GM12873 (cell line): Measurements from ENCODE around the gene COL4A6.

Experiments
- TF ChIP-seq, protein P1 (sequence below): IDR thresholded peaks from 2 replicates; pipeline ENCODE4 v1.5.1; 2012; ENCODE audit warnings: low read depth, mild to moderate bottlenecking, moderate library complexity, low read length, control low read depth; ENCODE audit not compliant: insufficient read depth; ENCODE audit errors: missing control alignments

The COL4A6 gene

DNA sequence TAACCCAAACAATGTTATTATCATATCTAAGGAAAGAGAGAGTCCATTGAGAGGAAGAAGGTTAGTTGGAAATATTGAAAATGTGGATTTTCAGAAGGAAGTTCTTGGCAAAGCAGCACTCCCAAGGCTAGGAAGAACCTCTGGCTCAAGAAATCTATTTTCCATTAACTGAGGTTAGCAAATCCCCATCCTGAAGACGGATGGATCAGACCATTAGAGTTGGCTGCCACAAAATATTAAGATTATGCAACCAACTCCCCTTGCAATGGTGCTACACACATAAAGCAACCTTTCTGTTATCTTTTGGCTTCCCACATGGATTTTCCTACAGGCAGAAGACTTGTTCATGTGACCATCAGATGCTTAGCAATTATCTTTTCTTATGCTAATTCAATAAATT is 96.3 kb downstream of the COL4A6 start:
- TF ChIP-seq, protein P1, sequence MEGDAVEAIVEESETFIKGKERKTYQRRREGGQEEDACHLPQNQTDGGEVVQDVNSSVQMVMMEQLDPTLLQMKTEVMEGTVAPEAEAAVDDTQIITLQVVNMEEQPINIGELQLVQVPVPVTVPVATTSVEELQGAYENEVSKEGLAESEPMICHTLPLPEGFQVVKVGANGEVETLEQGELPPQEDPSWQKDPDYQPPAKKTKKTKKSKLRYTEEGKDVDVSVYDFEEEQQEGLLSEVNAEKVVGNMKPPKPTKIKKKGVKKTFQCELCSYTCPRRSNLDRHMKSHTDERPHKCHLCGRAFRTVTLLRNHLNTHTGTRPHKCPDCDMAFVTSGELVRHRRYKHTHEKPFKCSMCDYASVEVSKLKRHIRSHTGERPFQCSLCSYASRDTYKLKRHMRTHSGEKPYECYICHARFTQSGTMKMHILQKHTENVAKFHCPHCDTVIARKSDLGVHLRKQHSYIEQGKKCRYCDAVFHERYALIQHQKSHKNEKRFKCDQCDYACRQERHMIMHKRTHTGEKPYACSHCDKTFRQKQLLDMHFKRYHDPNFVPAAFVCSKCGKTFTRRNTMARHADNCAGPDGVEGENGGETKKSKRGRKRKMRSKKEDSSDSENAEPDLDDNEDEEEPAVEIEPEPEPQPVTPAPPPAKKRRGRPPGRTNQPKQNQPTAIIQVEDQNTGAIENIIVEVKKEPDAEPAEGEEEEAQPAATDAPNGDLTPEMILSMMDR = no peak

DNA sequence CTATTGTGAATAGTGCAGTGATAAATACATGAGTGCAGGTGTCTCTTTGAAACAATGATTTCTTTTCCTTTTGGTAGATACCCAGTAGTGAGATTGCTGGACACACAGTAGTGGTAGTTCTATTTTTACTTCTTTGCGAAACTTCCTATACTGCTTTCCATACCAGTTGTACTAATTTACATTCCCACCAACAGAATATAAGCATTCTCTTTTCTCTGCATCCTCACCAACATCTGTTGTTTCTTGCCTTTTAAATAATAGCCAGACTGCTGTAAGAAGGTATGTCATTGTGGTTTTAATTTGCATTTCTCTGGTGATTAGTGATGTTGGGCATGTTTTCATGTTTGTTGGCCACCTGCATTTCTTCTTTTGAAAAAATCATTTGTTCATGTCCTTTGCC is 105.9 kb downstream of the COL4A6 start:
- TF ChIP-seq, protein P1 = no peak

DNA sequence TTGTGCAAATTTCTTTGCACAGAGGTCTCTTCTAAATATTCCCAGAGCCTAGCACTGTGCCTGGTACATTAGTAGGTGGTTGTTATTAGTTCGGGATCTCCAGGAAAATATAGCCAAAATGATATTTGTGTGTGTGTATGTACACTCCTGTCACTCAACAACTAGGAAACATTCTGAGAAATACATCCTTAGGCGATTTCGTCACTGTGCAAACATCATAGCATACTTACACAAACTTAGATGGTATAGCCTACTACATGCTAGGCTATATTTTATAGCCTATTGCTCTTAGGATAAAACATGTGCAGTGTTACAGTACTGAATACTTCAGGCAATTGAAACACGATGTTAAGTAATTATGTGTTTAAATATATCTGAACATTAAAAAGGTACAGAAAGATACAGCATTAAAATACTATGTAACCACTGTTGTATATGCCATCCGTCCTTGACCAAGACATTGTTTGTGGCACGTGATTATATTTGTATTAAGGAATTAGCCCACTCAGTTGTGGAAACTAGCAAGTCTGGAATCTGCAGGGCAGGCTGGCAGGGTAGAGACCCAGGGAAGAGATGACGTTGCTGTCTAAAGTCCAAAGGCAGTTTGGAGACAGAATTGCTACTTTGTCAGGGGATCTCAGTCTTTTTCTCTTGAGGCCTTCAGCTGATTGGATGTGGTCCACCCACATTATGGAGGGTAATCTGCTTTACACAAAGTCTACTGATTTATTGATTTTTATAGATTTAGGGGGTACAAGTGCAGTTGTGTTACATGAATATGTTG is 106.9 kb downstream of the COL4A6 start:
- TF ChIP-seq, protein P1 = no peak

DNA sequence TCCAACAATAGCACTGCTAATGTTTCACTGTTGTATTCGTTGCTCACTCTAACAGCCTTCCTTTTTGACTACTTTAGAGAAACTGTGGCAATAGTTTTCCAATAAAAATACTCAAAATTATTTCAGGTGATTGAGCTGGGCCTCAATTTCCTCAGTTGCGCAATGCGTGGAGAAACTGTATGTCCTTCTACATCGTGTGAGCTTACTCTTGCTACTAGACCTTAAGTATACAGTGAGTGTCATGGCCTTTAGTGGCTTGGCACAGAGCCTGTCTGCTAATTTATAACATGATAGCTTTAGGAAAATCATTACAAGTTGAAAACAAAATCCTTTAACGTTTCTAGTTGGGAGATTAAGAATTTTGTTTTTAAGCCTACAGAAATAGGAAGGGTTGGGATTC is 114.5 kb downstream of the COL4A6 start:
- TF ChIP-seq, protein P1 = no peak

DNA sequence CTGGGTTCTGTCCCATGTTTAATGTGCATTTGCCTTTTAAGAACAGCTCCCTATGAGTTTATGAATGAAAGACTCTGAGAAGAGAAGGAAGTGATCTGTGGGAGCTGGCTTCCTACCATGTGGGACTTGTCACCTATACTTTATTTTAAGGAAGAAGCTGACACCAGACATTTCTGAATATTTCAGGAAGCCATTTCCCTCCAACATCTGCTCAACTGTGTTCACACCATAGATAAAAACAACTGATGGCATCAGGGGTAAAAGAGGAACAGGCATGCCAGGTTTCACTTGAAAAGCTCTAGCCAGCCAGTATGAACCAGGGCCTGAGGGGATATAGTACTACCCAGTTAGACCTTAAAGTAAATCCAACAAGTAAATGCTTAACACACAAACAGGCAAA is 116.0 kb downstream of the COL4A6 start:
- TF ChIP-seq, protein P1 = no peak

DNA sequence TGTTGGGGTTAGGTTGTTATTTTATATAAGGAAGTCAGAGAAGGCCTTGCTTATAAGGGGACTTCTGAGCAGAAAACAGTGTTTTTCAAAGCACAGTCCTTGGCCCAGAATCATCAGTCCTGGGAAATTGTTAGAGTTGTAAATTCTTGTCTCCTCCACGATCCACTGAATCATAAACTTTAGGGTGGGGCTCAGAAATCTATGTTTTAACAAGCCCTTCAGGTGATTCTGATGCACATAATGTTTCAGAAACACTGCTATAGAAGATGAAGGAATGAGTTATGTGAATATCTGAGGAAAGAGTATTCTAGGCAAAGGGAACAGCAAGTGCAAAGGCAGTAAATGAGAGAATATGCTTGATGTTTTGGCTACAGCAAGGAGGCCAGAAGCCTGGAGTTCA is 121.8 kb downstream of the COL4A6 start:
- TF ChIP-seq, protein P1 = no peak

DNA sequence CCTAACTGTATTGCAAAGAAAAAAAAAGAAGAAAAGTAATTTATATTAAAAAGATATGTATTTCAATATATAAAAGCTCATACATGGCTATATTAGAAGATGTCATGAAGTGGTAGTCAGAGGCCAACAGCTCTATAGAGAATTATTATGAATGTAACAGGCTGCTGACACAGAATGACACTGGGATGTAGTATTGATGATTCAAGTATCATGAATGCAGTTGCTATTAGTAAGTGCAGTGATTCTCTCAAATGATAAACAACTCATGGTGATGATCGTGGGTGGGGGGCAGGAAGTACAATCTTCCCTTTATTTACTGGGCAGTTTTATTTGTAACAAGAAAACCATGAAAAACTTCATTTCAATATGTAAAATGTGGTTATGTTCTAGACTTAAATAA is 124.6 kb downstream of the COL4A6 start:
- TF ChIP-seq, protein P1 = no peak
